GM18861 (cell line): Measurements from ENCODE around the gene CCDC192.
"Not testable (repeated sequence)": the region's sequence is repeated elsewhere in the genome, so short reads cannot be mapped to it uniquely, and the experiment has no call there.

Experiments
- ATAC-seq: cut with Tn5 transposase; IDR thresholded peaks from one replicate; pipeline ENCODE4 v1.9.1; 2021; ENCODE audit not compliant: unreplicated experiment

Gene CCDC192, protein sequence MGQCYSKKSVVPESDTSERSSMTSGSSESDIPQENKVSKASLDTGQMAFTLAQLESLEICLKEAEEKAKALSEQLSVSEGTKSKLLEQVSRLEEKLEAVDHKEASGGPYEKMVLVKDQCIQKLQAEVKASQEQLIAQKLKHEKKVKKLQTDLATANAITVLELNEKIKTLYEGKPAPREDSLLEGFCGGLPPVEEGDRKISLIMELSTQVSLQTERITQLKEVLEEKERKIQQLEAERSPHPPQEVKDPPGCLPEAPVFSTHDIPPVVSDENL

DNA sequence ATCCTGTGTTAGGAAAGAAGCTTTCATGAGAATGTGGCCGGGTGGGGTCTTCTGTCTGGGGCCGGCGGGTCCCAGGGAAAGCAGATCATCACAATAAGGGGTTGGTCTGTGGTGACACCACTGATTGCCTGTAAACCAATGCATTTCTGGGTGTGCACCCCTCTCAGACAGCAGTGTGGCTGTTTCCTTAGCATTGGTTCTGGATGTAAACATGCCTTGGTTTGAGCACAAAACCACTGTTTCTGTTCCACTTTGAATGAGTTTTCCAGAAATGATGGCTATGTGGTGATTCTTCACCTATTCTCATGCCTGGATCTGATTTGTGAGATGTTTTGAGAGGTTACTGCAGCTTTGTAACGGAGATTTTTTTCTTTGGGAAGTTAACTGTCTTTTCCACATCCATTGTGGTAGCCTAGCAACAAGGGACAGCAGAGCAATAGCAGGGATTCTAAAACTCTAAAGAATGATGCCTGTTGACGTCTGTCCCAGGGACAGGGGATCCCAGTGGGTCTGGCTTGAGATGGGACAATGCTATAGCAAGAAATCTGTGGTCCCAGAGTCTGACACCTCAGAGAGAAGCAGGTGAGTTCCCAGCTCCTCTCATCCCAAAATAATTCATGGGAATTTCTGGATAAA, at the start of gene CCDC192:
CCDC192 (plus strand) TSS at position 466 of the 636 bp plus-strand sequence; CDS start at position 521, 55 bp downstream.
- no peak for ATAC-seq

- no peak for ATAC-seq
Observed at GRCh38 chr5:127656825-127657224, 46.4 kb upstream of the CCDC192 start.

GRCh38 chr5:127660047-127660733, 43.0 kb upstream of the CCDC192 start:
- no peak for ATAC-seq

DNA sequence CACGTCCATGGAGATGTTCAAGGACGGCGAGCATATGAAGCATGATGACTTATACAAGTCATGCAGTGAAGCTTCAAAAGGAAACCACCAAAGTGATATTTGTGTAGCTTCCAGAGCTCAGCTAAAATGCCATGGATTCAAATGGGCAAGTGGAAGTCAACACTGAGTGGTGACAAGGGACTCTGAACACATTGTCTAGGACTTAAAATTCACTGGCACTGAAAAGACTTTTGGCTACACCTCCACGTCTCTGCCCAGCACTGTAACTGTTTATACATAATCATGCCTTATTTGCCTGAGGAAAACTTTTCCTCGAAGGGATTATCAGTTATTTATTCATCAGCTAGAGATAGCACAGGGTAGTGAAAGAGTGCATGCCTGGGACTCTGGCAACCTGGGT, 39.1 kb upstream of the CCDC192 start:
- no peak for ATAC-seq

GRCh38 chr5:127665641-127666040, 37.5 kb upstream of the CCDC192 start:
- ATAC-seq, result no peak

DNA sequence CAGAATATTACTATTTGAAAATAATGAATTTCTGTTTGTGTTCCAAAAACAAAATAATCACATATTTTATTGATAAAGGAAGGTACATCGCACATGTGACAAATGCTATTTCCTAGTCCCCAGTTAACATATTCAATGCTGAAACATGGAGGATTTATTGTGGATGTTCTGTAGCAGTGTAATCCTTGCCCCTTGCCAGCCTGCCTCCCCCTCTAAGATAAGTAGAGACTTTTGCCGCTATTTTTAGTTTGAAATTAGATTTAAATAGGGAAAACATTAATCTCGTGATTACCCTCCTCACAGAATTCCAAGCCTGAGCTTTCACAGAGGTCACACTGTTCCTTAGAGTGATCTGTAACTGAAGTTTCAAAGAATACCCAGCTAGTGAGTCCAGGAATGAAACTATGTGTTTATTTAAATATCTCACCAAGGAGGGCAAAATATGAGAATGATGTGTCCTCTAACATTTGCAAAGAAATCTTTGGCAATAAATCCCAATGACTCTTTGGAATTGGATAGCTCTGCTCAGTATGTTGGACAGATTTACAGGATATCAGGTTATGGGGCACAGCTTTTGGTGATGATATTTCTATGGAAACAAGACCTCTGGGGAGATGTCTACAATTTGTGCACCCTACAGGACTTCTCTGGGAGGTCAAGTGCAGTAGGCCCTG, 37.0 kb upstream of the CCDC192 start:
- ATAC-seq, result no peak

- no peak for ATAC-seq
Observed at GRCh38 chr5:127667926-127668325, 35.3 kb upstream of the CCDC192 start.

GRCh38 chr5:127671218-127671617, 32.0 kb upstream of the CCDC192 start:
- no peak for ATAC-seq

DNA sequence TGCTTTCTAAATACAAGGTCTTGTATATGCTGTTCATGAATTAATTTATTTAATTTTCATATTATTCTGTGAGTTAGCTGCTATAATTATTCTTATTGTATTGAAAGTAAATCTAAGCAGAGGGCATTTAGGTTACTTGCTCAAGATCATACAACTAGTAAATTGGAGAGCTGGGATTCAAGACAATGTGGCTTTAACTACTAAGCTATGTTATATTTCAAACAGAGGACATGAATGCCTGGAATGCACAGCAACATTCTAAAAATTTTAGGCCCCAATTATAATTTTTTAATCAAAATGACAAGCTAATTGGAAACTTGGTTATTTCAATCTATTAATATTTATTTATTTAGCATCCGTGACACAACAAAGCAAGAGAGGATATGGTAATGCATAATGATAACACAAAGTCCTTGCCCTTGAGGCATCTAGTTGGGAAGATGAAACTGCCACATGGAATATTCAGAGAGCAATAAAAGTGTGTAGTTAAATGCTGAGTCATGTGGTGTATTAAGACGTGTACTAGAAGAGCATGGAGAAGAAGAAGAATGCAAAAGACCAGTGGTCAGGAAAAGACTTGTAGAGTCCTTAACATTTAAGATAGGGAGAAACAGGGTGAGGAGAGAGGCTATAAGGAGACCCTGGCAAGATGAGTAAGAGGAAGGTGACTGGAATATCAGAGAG, 29.9 kb upstream of the CCDC192 start:
- no peak for ATAC-seq

DNA sequence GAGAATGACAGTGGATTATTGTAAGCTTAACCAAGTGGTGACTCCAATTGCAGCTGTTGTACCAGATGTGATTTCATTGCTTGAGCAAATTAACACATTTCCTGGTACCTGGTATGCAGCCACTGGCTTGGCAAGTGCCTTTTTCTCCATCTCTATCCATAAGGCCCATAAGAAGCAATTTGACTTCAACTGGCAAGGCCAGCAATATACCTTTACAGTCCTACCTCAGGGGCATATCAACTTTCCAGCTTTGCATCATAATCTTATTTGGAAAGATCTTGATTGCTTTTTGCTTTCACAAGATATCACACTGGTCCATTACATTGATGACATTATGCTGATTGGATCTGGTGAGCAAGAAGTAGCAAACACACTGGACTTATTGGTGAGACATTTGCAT, 26.2 kb upstream of the CCDC192 start:
- ATAC-seq, result not testable (repeated sequence)

GRCh38 chr5:127679691-127680330, 23.4 kb upstream of the CCDC192 start:
- not testable (repeated sequence) for ATAC-seq

DNA sequence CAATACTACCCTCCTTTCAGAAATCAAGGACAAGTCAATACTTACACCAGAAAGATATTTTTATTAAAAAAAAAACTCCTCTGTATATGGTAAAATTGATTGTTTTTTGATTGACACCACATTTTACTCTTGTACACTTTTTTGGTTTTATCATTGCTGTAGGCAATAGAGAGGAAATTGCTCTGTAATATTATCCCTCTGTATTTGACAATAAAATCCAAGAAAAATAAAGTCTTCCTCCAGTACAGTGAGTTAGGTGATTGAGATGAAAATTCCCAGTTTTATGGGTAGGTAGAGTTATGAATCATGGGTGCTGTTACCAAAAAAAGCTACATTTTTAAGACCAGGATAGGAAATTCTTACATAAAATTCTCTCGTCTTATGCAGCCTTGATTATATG, 22.6 kb upstream of the CCDC192 start:
- no peak for ATAC-seq

- ATAC-seq, result no peak
Observed at GRCh38 chr5:127683008-127683407, 20.2 kb upstream of the CCDC192 start.

DNA sequence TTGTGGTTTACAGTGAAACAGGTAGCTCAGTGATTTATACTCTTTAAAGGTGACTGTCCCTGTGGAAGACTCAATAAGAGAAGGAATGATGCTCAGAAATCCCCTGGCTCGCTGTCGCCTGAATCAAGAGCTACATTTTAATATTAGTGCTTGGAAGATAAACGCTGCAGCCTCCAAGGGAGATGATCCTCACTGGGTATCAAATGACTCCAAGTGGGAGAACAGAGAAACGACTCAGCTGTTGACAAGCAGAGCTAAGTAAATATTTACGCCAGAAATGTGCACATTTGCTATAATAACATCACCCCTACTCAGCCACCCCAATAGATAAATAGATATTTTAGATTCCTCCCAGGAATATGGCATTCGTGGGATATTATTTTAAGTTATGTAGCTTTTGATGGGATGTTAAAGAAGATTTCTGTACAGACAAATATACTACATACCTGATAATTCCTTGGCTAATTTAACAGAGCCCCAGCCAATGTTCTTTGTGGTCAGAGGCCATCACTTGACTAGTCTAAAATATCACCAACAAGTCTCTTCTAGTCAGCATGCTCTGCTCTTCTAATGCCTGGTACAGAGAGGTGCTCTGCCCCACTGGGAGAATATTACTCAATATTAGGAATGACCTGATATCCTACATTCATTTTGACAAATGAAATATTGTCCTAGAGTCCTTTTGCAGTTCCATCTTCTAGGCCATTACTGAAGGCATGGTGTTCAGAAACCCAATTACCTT, 18.3 kb upstream of the CCDC192 start:
- ATAC-seq, result no peak

DNA sequence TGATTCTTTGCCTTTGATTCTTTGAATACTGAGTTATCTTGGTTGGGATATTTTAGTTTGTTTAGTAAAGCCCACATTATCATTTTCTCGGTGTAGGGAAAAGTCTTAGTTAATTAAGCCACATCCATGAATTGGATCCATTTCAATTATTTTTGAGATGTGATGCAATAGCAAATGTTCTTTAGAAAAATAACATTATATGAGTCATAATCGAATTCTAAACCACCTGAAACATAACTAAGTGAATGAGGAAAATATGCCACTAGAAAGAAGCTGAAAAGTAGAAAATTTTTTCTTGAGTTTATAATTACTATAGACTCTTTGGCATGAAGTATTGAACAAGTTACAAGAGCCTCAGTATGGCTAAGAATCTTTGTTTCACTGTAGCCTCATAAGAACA, 17.5 kb upstream of the CCDC192 start:
- no peak for ATAC-seq

GRCh38 chr5:127686424-127686823, 16.8 kb upstream of the CCDC192 start:
- no peak for ATAC-seq

DNA sequence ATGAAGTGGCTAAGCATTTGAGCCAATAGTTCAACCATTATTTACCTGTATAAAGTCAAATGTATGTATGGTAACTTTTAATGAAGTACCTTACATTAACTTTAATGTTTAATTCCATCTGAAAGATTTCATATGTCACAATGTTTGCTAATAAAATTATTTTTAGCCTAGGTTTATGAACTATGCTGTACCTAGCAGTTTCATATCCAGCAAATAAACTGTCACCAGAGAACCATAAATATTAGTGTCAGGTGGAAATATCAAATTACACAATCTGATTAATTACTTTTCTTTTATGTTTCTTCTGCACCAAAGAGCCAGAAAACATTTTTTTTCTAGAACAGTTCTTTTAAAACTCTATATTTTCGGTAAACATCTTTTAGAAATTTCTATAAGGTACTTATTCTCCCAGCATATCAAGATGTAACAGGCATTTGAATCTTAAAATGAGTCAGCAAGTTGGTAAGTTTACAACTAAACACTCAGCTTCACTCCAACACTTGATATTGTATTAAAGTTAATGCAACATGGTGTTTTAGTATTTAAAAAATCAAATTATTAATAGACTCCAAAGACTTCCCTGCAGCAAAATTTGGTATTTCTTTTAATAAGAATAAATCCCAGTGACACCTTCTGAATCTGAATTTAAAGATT, 8.5 kb upstream of the CCDC192 start:
- ATAC-seq, result no peak

DNA sequence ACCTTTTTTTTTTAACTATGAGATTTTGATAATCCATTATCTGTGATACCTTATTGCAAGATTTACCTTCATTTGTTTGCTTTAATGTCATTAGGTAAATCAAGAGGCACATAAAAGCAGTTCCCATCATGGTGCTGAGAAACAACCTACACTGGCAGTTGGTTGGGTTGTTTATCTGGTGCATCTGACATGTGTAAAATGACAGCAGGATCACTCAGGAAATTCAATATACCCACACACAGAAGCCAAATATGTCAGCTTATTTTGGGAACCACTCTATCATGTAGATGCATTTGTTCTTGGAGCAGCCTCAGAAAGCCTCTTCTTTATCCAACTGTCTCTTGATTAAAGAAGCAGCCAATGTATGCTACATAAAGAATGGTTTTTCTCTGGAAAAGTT, 7.8 kb upstream of the CCDC192 start:
- no peak for ATAC-seq

DNA sequence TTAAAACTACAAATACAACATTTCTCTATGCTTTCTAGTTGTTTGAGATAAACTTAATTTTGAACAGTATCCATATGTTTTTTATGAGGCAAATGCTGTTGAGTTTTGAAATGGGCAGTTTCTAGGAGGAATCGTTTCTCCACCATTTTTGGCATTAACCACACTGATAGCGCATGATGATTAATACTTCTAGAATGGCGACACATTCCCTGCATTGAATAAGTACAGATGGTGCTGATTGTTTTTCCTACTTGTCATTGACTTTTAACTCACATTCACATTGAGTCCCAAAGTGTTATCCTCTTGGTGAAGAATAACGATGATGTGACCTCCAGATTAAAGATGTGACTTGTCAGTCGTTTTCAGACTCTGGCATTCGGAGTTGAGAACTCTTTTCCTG, 6.5 kb upstream of the CCDC192 start:
- no peak for ATAC-seq
